Tibial artery (tissue), 4 donors: Measurements from ENCODE around the gene SOCS3.

Source experiments
- DNase-seq, 2 donors: peaks; one replicate each; pipeline ENCODE4 v3.0.0-alpha.2; 2019
- H3K27ac ChIP-seq, 2 donors: fragments of 200-600 bp; sonication (generic) in 1 of 2; 1 replicate in 1 of 2; 2 replicates in 1 of 2; pipeline ENCODE4 v1.5.1; 2018 to 2019; ENCODE audit warnings: mild to moderate bottlenecking in 1 of 2
- H3K27me3 ChIP-seq, 2 donors: fragments of 200-600 bp; sonication (generic) in 1 of 2; one replicate each; pipeline versions ENCODE4 v1.5.1 to v1.6.0; 2016 to 2019
- H3K36me3 ChIP-seq, 3 donors: fragments of 200-600 bp; sonication (generic) in 2 of 3; one replicate each; pipeline ENCODE4 v1.5.1; 2016 to 2019; ENCODE audit warnings: mild to moderate bottlenecking in 2 of 3
- H3K4me1 ChIP-seq, 4 donors: fragments of 200-600 bp; sonication (generic) in 2 of 4; 1 replicate in 3 of 4; 2 replicates in 1 of 4; pipeline ENCODE4 v1.5.1; 2016 to 2019
- H3K4me3 ChIP-seq, 2 donors: fragments of 200-600 bp; sonication (generic) in 1 of 2; 1 replicate in 1 of 2; 2 replicates in 1 of 2; pipeline ENCODE4 v1.5.1; 2018 to 2019; ENCODE audit warnings: mild to moderate bottlenecking in 2 of 2
- H3K9me3 ChIP-seq, 3 donors: fragments of 200-600 bp; sonication (generic) in 1 of 3; one replicate each; pipeline ENCODE4 v1.5.1; 2016 to 2019
- intact Hi-C: fragments of 100-400 bp; cut with DNase I; formaldehyde crosslinking; loops from one replicate; pipeline ENCODE4 v1.15.0; 2023; ENCODE audit warnings: low total_unique reads
- TF ChIP-seq, protein P1 (sequence below), 2 experiments: fragments of 200-600 bp in 1 of 2; fragments of 450-650 bp in 1 of 2; IDR thresholded peaks; one replicate each; pipeline ENCODE4 v1.5.1; 2017 to 2019; ENCODE audit warnings: antibody characterized with exemption in 2 of 2, mild to moderate bottlenecking in 1 of 2, moderate library complexity in 1 of 2

Gene SOCS3

DNA sequence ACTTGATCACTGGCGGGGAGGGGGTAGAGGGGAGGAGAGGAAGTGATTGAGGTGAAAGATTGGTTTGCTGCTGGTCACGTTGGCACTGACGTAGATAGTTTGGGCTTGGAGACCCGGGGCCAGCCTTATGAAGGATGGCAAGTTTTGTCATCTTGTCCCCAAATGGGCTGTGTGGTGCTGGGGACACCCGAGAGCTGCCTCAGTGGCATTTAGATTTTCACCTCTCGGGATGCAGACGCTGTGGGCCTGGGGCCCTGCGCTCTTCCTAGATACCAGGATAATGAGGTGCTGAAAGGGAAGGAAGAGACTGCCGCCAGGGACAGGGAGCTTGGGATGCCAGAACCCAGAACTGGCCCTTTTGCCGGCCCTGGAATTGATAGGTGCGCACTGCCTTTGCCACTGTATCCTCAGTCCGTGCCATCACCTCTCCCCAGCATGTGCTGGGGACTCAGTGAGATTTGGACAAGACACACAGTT, 1.4 kb upstream of the SOCS3 start:
- Histone ChIP-seq H3K27me3 (no peaks in the 10 kb centered on the region), H3K36me3 (peaks cover 0 to 17% (median 16%) of the 10 kb centered on the region in 3 donors), H3K4me3 (no peak overlapping the region), H3K27ac (peak overlapping the region; percentile 89 to 90), H3K4me1 (peaks cover 0 to 58% (median 45%) of the 10 kb centered on the region in 4 donors), H3K9me3 (no peaks in the 10 kb centered on the region)
- no peak for DNase-seq
- intact Hi-C loops: loop anchor here (2.0 kb wide), 1 partner anchor 60 kb away; no protein-coding TSS in a partner anchor
- TF ChIP-seq, protein P1, sequence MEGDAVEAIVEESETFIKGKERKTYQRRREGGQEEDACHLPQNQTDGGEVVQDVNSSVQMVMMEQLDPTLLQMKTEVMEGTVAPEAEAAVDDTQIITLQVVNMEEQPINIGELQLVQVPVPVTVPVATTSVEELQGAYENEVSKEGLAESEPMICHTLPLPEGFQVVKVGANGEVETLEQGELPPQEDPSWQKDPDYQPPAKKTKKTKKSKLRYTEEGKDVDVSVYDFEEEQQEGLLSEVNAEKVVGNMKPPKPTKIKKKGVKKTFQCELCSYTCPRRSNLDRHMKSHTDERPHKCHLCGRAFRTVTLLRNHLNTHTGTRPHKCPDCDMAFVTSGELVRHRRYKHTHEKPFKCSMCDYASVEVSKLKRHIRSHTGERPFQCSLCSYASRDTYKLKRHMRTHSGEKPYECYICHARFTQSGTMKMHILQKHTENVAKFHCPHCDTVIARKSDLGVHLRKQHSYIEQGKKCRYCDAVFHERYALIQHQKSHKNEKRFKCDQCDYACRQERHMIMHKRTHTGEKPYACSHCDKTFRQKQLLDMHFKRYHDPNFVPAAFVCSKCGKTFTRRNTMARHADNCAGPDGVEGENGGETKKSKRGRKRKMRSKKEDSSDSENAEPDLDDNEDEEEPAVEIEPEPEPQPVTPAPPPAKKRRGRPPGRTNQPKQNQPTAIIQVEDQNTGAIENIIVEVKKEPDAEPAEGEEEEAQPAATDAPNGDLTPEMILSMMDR (IDR thresholded peaks at IDR 0.05): no peak

DNA sequence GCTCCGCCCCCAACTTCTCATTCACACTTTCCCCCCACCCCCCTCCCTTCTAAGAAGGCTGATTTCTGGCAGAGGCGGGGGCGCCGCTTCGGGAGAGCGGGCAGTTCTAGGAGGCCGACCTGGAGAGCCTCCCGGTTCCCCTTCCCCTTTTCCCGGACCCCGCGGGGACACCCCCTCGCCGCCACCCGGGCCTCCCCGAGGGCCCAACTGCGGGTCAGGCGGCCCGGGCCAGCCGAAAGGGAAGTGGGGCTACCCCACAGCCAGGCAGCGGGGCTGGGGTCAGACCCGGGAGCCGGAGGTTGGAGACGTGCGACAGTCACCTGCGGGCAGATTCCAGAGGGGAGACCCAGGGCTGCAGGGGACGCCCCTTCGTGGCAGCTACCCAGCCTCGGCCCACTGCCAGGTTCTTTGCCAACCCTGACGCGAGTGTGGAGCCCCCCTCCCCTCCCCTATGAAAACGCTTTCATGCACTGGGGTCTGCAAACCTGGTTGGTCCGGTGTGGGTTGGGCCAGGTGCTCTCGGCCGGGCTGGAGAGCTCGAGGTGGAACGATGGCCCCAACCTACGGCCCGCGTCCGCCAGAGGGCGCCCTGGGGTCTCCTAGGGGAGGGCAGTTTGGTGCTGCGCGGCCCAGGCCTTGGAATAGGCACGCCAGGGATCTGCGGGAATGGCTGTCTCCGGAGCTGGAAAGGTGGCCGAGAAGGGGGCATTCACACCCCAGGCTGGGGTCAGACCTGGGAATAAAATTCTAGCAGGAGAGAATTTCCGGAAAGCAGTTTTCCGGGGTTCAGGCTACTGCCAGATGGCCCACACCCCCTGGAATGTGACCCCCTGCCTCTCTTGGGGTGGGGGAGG, 721 bp upstream of the SOCS3 start:
- Histone ChIP-seq H3K9me3 (no peaks in the 10 kb centered on the region), H3K4me1 (peaks cover 0 to 58% (median 44%) of the 10 kb centered on the region in 4 donors), H3K27me3 (no peaks in the 10 kb centered on the region), H3K27ac (peak overlapping the region; percentile 89 to 90), H3K36me3 (peaks cover 0 to 17% (median 16%) of the 10 kb centered on the region in 3 donors), H3K4me3 (peak overlapping the region; percentile 63 to 74)
- DNase-seq: peak; percentile 91 to 94
- TF ChIP-seq, protein P1 (IDR thresholded peaks at IDR 0.05): peak; percentile 89 to 91
- intact Hi-C loops: loop anchor here (2.0 kb wide), 1 partner anchor 60 kb away; no protein-coding TSS in a partner anchor

DNA sequence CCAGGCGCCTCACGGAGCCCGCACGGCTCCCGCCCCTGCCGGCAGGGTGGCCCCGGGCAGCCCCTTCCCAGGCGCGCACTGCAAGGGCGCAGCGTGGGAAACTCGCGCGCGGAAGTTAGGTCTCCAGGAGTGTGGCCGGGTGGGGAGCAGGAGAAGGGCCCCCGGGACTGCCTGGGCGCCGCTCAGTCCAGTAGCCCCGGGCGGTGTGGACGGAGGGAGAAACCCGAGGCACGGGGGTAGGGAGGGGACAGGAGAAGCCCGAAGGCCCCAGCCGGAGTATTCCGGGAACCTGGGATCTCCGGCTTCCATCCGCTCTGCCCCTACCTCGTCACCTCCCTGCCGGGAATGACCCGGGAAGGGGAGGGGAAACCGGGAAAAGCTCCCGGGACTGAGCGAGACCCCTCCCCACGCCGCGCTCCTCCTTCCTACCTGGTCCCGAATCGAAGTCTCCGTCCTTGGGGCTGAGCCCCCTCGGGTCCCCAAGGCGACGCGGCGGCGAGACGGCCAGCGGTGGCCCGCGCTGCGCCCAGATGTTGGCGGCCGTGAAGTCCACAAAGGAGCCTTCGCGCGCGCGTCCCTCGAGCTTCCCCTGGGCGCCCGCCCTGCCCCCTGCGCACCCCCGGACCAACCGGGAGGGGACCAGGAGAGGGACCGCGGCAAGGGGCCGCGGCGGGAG, 418 bp downstream of the SOCS3 start:
- no peaks in the 10 kb centered on the region for H3K27me3 ChIP-seq
- TF ChIP-seq, protein P1 (IDR thresholded peaks at IDR 0.05): no peak

DNA sequence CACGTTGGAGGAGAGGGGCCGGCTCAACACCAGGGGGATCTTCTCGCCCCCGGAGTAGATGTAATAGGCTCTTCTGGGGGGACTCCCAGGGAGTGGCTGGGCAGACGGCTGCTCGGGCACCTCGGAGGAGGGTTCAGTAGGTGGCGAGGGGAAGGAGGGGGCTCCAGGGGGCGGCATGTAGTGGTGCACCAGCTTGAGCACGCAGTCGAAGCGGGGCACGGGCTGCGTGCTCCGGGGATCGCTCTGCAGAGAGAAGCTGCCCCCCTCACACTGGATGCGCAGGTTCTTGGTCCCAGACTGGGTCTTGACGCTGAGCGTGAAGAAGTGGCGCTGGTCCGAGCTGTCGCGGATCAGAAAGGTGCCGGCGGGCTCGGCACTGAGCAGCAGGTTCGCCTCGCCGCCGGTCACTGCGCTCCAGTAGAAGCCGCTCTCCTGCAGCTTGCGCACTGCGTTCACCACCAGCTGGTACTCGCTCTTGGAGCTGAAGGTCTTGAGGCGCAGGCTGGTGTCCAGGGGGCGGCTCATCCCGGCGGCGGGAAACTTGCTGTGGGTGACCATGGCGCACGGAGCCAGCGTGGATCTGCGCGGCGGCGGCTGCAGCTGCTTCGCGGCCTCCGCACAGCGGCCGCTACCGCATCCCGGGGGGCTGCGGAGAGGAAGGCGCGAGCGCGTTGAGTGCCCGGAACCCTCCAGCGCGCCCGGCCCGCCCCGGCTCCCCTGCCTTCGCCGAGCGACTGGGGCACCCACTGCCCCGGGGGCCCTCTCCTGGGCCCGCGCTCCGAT, 1.1 kb downstream of the SOCS3 start:
- DNase-seq: no peak
- Histone ChIP-seq H3K9me3 (no peaks in the 10 kb centered on the region), H3K27ac (peak overlapping the region; percentile 89 to 90), H3K36me3 (peaks cover 0 to 17% (median 16%) of the 10 kb centered on the region in 3 donors), H3K27me3 (no peaks in the 10 kb centered on the region), H3K4me3 (peak overlapping the region; percentile 63 to 74), H3K4me1 (peaks cover 0 to 55% (median 48%) of the 10 kb centered on the region in 4 donors)
- intact Hi-C loops: no loop called here
- TF ChIP-seq, protein P1 (IDR thresholded peaks at IDR 0.05): no peak

More for the DNA sequence above, 418 bp downstream of the SOCS3 start:
- Histone ChIP-seq H3K27ac (peak overlapping the region; percentile 89 to 90), H3K4me3 (peak overlapping the region; percentile 63 to 74), H3K9me3 (no peaks in the 10 kb centered on the region), H3K36me3 (peaks cover 0 to 17% (median 16%) of the 10 kb centered on the region in 3 donors), H3K4me1 (peaks cover 0 to 51% (median 43%) of the 10 kb centered on the region in 4 donors)
- intact Hi-C loops: no loop called here
- peak in 1 of 2 donors; percentile 75 for DNase-seq
